Cardiac fibroblast (primary cell): ENCODE measurements around the gene CNTN5.
"Not testable (repeated sequence)": the region's sequence is repeated elsewhere in the genome, so short reads cannot be mapped to it uniquely, and the experiment has no call there.

Experiments used
- DNase-seq, 2 donors: peaks; one replicate each; pipeline versions ENCODE4 v3.0.0 to v3.0.0-alpha.2; 2010; ENCODE audit warnings: low read depth in 2 of 2
- H3K4me3 ChIP-seq, 2 donors: replicated peaks in 1 of 2; 1 replicate in 1 of 2; 2 replicates in 1 of 2; pipeline ENCODE4 v1.5.1; 2011; ENCODE audit warnings: low read depth in 2 of 2, low read length in 2 of 2, mild to moderate bottlenecking in 2 of 2, moderate library complexity in 1 of 2
- TF ChIP-seq, protein P1 (sequence below): IDR thresholded peaks from one replicate; pipeline ENCODE4 v1.5.1; 2011; ENCODE audit warnings: low read depth, mild to moderate bottlenecking, low read length, inconsistent platforms

CNTN5 gene

GRCh38 chr11:100247704-100248103, 1227.0 kb downstream of the CNTN5 start:
- DNase-seq: no peak
- no peak overlapping the region for H3K4me3 ChIP-seq
- TF ChIP-seq, protein P1, sequence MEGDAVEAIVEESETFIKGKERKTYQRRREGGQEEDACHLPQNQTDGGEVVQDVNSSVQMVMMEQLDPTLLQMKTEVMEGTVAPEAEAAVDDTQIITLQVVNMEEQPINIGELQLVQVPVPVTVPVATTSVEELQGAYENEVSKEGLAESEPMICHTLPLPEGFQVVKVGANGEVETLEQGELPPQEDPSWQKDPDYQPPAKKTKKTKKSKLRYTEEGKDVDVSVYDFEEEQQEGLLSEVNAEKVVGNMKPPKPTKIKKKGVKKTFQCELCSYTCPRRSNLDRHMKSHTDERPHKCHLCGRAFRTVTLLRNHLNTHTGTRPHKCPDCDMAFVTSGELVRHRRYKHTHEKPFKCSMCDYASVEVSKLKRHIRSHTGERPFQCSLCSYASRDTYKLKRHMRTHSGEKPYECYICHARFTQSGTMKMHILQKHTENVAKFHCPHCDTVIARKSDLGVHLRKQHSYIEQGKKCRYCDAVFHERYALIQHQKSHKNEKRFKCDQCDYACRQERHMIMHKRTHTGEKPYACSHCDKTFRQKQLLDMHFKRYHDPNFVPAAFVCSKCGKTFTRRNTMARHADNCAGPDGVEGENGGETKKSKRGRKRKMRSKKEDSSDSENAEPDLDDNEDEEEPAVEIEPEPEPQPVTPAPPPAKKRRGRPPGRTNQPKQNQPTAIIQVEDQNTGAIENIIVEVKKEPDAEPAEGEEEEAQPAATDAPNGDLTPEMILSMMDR: no peak

GRCh38 chr11:100257238-100257803, 1236.6 kb downstream of the CNTN5 start:
- DNase-seq, H3K4me3 ChIP-seq: not testable (repeated sequence)

GRCh38 chr11:100269516-100269915, 1248.8 kb downstream of the CNTN5 start:
- no peak overlapping the region for H3K4me3 ChIP-seq
- TF ChIP-seq, protein P1: no peak
- no peak for DNase-seq

DNA sequence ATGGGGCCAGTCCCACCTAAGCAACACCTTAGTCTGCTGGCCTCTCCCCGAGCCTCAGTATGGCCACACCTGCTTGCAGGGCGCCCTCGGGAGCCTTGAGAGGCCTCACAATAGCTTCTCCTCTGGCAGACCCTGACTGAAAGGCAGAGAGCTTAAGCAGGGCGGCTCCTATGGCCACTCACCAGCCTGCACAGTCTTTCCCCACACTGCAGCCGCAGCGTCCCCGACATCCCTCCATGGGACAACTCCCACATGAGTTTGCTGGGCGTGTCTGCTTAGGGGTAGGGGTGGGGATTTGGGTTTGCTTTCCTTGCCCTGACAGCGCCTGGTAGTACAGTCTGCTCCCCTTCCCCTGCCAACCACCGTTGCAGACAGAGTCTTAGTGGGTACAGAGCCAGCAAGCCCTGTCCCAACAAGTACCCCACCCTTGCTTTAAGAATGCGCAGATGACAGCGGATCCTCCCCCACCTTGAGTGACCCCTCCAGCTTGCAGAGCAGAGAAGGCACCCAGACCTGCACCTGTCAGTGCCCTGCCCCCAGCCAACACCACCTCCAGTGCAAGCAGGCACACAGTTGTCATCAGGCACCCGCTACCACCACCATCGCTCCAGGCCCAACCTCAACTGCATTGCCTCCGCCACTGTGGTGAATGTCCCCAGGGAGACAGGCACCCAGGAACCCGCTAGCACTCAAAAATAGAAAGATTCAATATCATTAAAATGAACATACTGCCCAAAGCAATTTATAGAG, 1252.5 kb downstream of the CNTN5 start:
- no peak overlapping the region for H3K4me3 ChIP-seq
- TF ChIP-seq, protein P1: no peak
- DNase-seq: no peak

DNA sequence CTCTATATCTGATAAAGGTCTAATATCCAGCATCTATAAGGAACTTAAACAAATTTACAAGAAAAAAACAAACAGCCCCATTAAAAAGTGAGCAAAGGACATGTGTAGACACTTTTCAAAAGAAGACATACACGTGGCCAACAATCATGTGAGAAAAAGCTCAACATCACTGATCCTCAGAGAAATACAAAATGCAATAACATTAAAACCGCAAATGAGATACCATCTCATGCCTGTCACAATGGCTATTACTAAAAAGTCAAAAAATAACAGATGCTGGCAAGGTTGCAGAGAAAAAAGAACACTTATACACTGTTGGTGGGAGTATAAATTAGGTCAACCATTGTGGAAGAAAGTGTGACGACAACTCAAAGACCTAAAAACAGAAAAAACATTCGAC, 1253.7 kb downstream of the CNTN5 start:
- not testable (repeated sequence) for DNase-seq, H3K4me3 ChIP-seq

DNA sequence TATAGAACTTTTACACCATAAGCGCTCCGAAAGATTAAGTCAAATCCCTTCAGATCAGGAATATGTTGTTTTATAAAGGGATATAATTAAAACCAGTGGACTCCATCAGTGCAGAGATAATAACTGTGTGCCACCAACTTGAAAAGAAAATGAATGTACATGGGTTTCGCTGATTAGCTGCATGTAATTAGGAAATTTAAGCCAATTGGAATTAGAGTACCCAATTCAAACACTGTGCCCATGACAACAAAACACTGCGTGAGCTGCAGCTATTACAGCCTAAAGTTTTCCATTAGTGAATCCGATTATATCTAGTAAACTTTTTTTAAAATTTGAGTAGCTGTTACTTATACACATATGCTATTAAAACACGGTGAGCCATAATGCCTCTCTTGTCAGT, 1274.0 kb downstream of the CNTN5 start:
- no peak overlapping the region for H3K4me3 ChIP-seq
- no peak for DNase-seq
- TF ChIP-seq, protein P1: no peak

GRCh38 chr11:100296051-100296679, 1275.4 kb downstream of the CNTN5 start:
- TF ChIP-seq, protein P1: no peak
- no peak for DNase-seq

GRCh38 chr11:100297516-100297915, 1276.8 kb downstream of the CNTN5 start:
- TF ChIP-seq, protein P1: no peak
- no peak overlapping the region for H3K4me3 ChIP-seq
- no peak for DNase-seq

More at GRCh38 chr11:100296051-100296679, 1275.4 kb downstream of the CNTN5 start:
- H3K4me3 ChIP-seq: no peak overlapping the region
